Neural cell (in vitro differentiated cells): ENCODE data around the gene COL25A1. TPM values are rescaled to one million over a fixed set of nuclear protein-coding genes. Genes with fewer than 3 reads are reported as not detected.

Source experiments
- H2AFZ ChIP-seq: fragments of 200-600, 300-800 bp; sonication (generic), shearing (Covaris generic); 2 replicates; pipeline ENCODE4 v1.6.0; 2014; ENCODE audit warnings: low read depth, mild to moderate bottlenecking, antibody characterized with exemption, low read length, moderate library complexity
- H3F3A ChIP-seq: fragments of 200-600 bp; shearing (Covaris generic); 2 replicates; pipeline ENCODE4 v1.6.1; 2016; ENCODE audit warnings: mild to moderate bottlenecking, moderate library complexity, mixed read lengths, antibody characterized with exemption, low read length; ENCODE audit not compliant: insufficient read depth, poor library complexity, severe bottlenecking
- H3K27ac ChIP-seq: fragments of 200-600, 300-800 bp; sonication (generic), shearing (Covaris generic); 2 replicates; pipeline ENCODE4 v1.5.1; 2014; ENCODE audit warnings: mild to moderate bottlenecking, low read length, moderate library complexity
- H3K27me3 ChIP-seq: fragments of 300-800, 200-600 bp; sonication (generic), shearing (Covaris generic); 2 replicates; pipeline ENCODE4 v1.6.0; 2014; ENCODE audit warnings: mild to moderate bottlenecking, low read depth, low read length, moderate library complexity; ENCODE audit not compliant: insufficient read depth
- H3K36me3 ChIP-seq: fragments of 300-800, 200-600 bp; sonication (generic), shearing (Covaris generic); 2 replicates; pipeline ENCODE4 v1.5.1; 2014; ENCODE audit warnings: mild to moderate bottlenecking, antibody characterized with exemption, low read length, moderate library complexity; ENCODE audit not compliant: insufficient read depth
- H3K4me2 ChIP-seq: fragments of 300-800, 200-600 bp; sonication (generic), shearing (Covaris generic); 2 replicates; pipeline ENCODE4 v1.6.0; 2014; ENCODE audit warnings: mild to moderate bottlenecking, low read length
- H3K4me3 ChIP-seq: fragments of 300-800, 200-600 bp; sonication (generic), shearing (Covaris generic); 2 replicates; pipeline ENCODE4 v1.5.1; 2014; ENCODE audit warnings: mild to moderate bottlenecking, low read length, moderate library complexity
- H3K79me2 ChIP-seq: fragments of 200-600 bp; shearing (Covaris generic); replicated peaks from 2 replicates; pipeline ENCODE4 v1.6.0; 2014; ENCODE audit warnings: mild to moderate bottlenecking, low read length, moderate library complexity; ENCODE audit not compliant: insufficient read depth
- H3K9ac ChIP-seq: fragments of 300-800, 200-600 bp; sonication (generic), shearing (Covaris generic); 2 replicates; pipeline ENCODE4 v1.6.1; 2016; ENCODE audit warnings: mild to moderate bottlenecking, low read length, mixed read lengths
- H3K9me2 ChIP-seq: fragments of 200-600 bp; shearing (Covaris generic); 2 replicates; pipeline ENCODE4 v1.6.1; 2016; ENCODE audit warnings: mild to moderate bottlenecking, low read length, mixed read lengths; ENCODE audit not compliant: insufficient read depth
- H3K9me3 ChIP-seq: fragments of 200-600, 300-800 bp; sonication (generic), shearing (Covaris generic); 2 replicates; pipeline ENCODE4 v1.6.1; 2016; ENCODE audit warnings: mild to moderate bottlenecking, mixed run types, low read length, moderate library complexity, mixed read lengths
- H4K20me1 ChIP-seq: fragments of 200-600 bp; shearing (Covaris generic); 2 replicates; pipeline ENCODE4 v1.6.1; 2016; ENCODE audit warnings: mild to moderate bottlenecking, mixed run types; ENCODE audit not compliant: insufficient read depth
- CTCF ChIP-seq: fragments of 450-650 bp; IDR thresholded peaks from 2 replicates; pipeline ENCODE4 v1.5.1; 2014; ENCODE audit warnings: antibody characterized with exemption, mild to moderate bottlenecking, moderate library complexity; ENCODE audit not compliant: poor library complexity, severe bottlenecking
- EP300 ChIP-seq: fragments of 450-650 bp; conservative IDR thresholded peaks from 2 replicates; pipeline ENCODE4 v1.6.1; 2014; ENCODE audit warnings: antibody characterized with exemption, mild to moderate bottlenecking, moderate library complexity; ENCODE audit not compliant: poor library complexity, severe bottlenecking
- EZH2 ChIP-seq: fragments of 200-600, 300-800 bp; shearing (Covaris generic), sonication (generic); IDR thresholded peaks from 2 replicates; pipeline ENCODE4 v1.6.1; 2014; ENCODE audit warnings: antibody characterized with exemption, low read length, borderline replicate concordance, mild to moderate bottlenecking; ENCODE audit not compliant: insufficient read depth, poor library complexity, severe bottlenecking
- MXI1 ChIP-seq: fragments of 450-650 bp; conservative IDR thresholded peaks from 2 replicates; pipeline ENCODE4 v1.6.1; 2014; ENCODE audit warnings: antibody characterized with exemption, mild to moderate bottlenecking; ENCODE audit not compliant: poor library complexity, severe bottlenecking
- POLR2AphosphoS5 ChIP-seq: IDR thresholded peaks from 2 replicates; pipeline ENCODE4 v1.6.1; 2012
- RAD21 ChIP-seq: fragments of 450-650 bp; conservative IDR thresholded peaks from 2 replicates; pipeline ENCODE4 v1.6.1; 2014; ENCODE audit warnings: antibody characterized with exemption, mild to moderate bottlenecking, moderate library complexity
- REST ChIP-seq: IDR thresholded peaks from 2 replicates; pipeline ENCODE4 v1.6.1; 2012; ENCODE audit warnings: borderline replicate concordance
- SMC3 ChIP-seq: fragments of 450-650 bp; conservative IDR thresholded peaks from 2 replicates; pipeline ENCODE4 v1.6.1; 2014; ENCODE audit warnings: antibody characterized with exemption, mild to moderate bottlenecking, moderate library complexity; ENCODE audit not compliant: poor library complexity
- TAF1 ChIP-seq: IDR thresholded peaks from 2 replicates; pipeline ENCODE4 v1.6.1; 2012; ENCODE audit warnings: low read depth
- polyA plus RNA-seq: library from polyadenylated mRNA; depleted of rRNA; stranded (reverse); fragments of >200 nt; gene quantifications from 2 replicates; pipeline ENCODE4 v1.2.3, GENCODE V29; 2014

Gene COL25A1
- polyA plus RNA-seq, 1 donor from 2014 or later = 32.3 TPM

GRCh38 chr4:109327641-109328040 is 25.2 kb upstream of the COL25A1 start:
- no peak overlapping the region for H3K27ac ChIP-seq
- no peaks in the 10 kb centered on the region for H3K9me3 ChIP-seq
- no peak for TF ChIP-seq CTCF
- TF ChIP-seq RAD21 = no peak
- no peak for TF ChIP-seq EZH2
- TF ChIP-seq EP300 = no peak
- TF ChIP-seq MXI1 = no peak
- TF ChIP-seq SMC3 = no peak
- no peak for TF ChIP-seq TAF1
- no peak for TF ChIP-seq REST
- no peak for TF ChIP-seq POLR2AphosphoS5
- no peak overlapping the region for H3K4me2 ChIP-seq
- H2AFZ ChIP-seq = no peak overlapping the region
- no peaks in the 10 kb centered on the region for H3K9me2 ChIP-seq
- H3K36me3 ChIP-seq = no peaks in the 10 kb centered on the region
- H3F3A ChIP-seq = no peaks in the 10 kb centered on the region
- H3K4me3 ChIP-seq = no peak overlapping the region
- no peaks in the 10 kb centered on the region for H3K79me2 ChIP-seq
- no peaks in the 10 kb centered on the region for H4K20me1 ChIP-seq
- no peaks in the 10 kb centered on the region for H3K27me3 ChIP-seq
- H3K9ac ChIP-seq = no peak overlapping the region

- no peaks in the 10 kb centered on the region for H4K20me1 ChIP-seq
- H3K9ac ChIP-seq = no peak overlapping the region
- H3K4me3 ChIP-seq = no peak overlapping the region
- H3K4me2 ChIP-seq = no peak overlapping the region
- no peaks in the 10 kb centered on the region for H3K9me3 ChIP-seq
- no peaks in the 10 kb centered on the region for H3F3A ChIP-seq
- H3K9me2 ChIP-seq = no peaks in the 10 kb centered on the region
- no peak overlapping the region for H2AFZ ChIP-seq
- H3K27me3 ChIP-seq = no peaks in the 10 kb centered on the region
- no peaks in the 10 kb centered on the region for H3K79me2 ChIP-seq
- no peaks in the 10 kb centered on the region for H3K36me3 ChIP-seq
- TF ChIP-seq RAD21 (no peak), SMC3 (no peak), REST (no peak), EZH2 (no peak), MXI1 (no peak), EP300 (no peak), POLR2AphosphoS5 (no peak), CTCF (no peak), TAF1 (no peak)
- no peak overlapping the region for H3K27ac ChIP-seq
Observed at GRCh38 chr4:109325698-109326097, 23.2 kb upstream of the COL25A1 start.
